HepG2 (cell line): ENCODE data around the gene DEPDC5. TPM values are rescaled to one million over a fixed set of nuclear protein-coding genes. Genes with fewer than 3 reads are reported as not detected.

Experiments
- FOXA3 ChIP-seq: IDR thresholded peaks from 2 replicates; pipeline ENCODE4 v1.6.1; 2016; ENCODE audit warnings: missing genetic modification reagents, missing compliant biosample characterization
- HES4 ChIP-seq: sonication (generic); formaldehyde crosslinking; IDR thresholded peaks from 2 replicates; pipeline ENCODE4 v1.9.0; 2021; ENCODE audit warnings: mild to moderate bottlenecking, missing genetic modification reagents, borderline replicate concordance
- KLF13 ChIP-seq: sonication (generic); formaldehyde crosslinking; IDR thresholded peaks from 2 replicates; pipeline ENCODE4 v1.4.0; 2020; ENCODE audit warnings: mild to moderate bottlenecking, missing genetic modification reagents
- MTA3 ChIP-seq: sonication (generic); formaldehyde crosslinking; IDR thresholded peaks from 2 replicates; pipeline ENCODE4 v1.4.0; 2020; ENCODE audit warnings: missing genetic modification reagents
- NFE2L1 ChIP-seq: sonication (generic); formaldehyde crosslinking; IDR thresholded peaks from 2 replicates; pipeline ENCODE4 v1.4.0; 2020; ENCODE audit warnings: missing genetic modification reagents, mild to moderate bottlenecking, borderline replicate concordance
- NR1H2 ChIP-seq: sonication (generic); formaldehyde crosslinking; IDR thresholded peaks from 2 replicates; pipeline ENCODE4 v1.8.1; 2022; ENCODE audit warnings: low read depth, missing genetic modification reagents, borderline replicate concordance
- SNAPC2 ChIP-seq: sonication (generic); formaldehyde crosslinking; IDR thresholded peaks from 2 replicates; pipeline ENCODE4 v1.8.1; 2022; ENCODE audit warnings: mild to moderate bottlenecking, missing genetic modification reagents
- YEATS4 ChIP-seq: sonication (generic); formaldehyde crosslinking; IDR thresholded peaks from 2 replicates; pipeline ENCODE4 v1.4.0; 2020; ENCODE audit warnings: missing genetic modification reagents, borderline replicate concordance
- YY1 ChIP-seq: IDR thresholded peaks from 2 replicates; pipeline ENCODE4 v1.6.1; 2011; ENCODE audit warnings: low read length, low read depth, moderate library complexity, mild to moderate bottlenecking; ENCODE audit not compliant: insufficient read depth, insufficient replicate concordance
- ZFP1 ChIP-seq: IDR thresholded peaks from 2 replicates; pipeline ENCODE4 v1.6.1; 2016
- ZFP36 ChIP-seq: fragments of 150-350 bp; IDR thresholded peaks from 2 replicates; pipeline ENCODE4 v1.6.1; 2018; ENCODE audit warnings: borderline replicate concordance, low read length, low read depth; ENCODE audit not compliant: partially characterized antibody
- ZNF326 ChIP-seq: sonication (generic); formaldehyde crosslinking; IDR thresholded peaks from 2 replicates; pipeline ENCODE4 v1.4.0; 2020; ENCODE audit warnings: missing genetic modification reagents, borderline replicate concordance
- ZNF468 ChIP-seq: sonication (generic); formaldehyde crosslinking; IDR thresholded peaks from 2 replicates; pipeline ENCODE4 v1.8.0; 2022; ENCODE audit warnings: mild to moderate bottlenecking, moderate library complexity, missing genetic modification reagents
- ZNF746 ChIP-seq: sonication (generic); formaldehyde crosslinking; IDR thresholded peaks from 2 replicates; pipeline ENCODE4 v1.8.0; 2022; ENCODE audit warnings: mild to moderate bottlenecking, missing genetic modification reagents
- polyA plus RNA-seq, 8 experiments: library from polyadenylated mRNA; depleted of rRNA in 3 of 8; stranded (reverse) in 7 of 8; unstranded in 1 of 8; fragments of >200 nt; fragmentation: Illumina TruSeq in 4 of 8; extraction: Trizol in 4 of 8; gene quantifications; 2 replicates each; pipeline versions ENCODE4 v1.2.1 to v1.2.3, GENCODE V29; 2011 to 2016; ENCODE audit warnings: low read depth in 4 of 8, missing spikeins in 1 of 8, mixed read lengths in 1 of 8; ENCODE audit not compliant: insufficient read depth in 1 of 8
- total RNA-seq, 5 experiments: library from RNA; depleted of rRNA; stranded (reverse); fragments of >200 nt; fragmentation: Illumina TruSeq; extraction: Trizol; gene quantifications; 2 replicates each; pipeline ENCODE4 v1.2.3, GENCODE V29; 2016; ENCODE audit warnings: low read depth in 1 of 5
- TF ChIP-seq, protein P1 (sequence below): sonication (generic); formaldehyde crosslinking; IDR thresholded peaks from 2 replicates; pipeline ENCODE4 v1.5.1; 2020; ENCODE audit warnings: mild to moderate bottlenecking, missing genetic modification reagents, moderate library complexity
- TF ChIP-seq, protein P2 (sequence below): sonication (generic); formaldehyde crosslinking; conservative IDR thresholded peaks from 2 replicates; pipeline ENCODE4 v1.4.0; 2020; ENCODE audit warnings: missing genetic modification reagents
- TF ChIP-seq, protein P3 (sequence below): sonication (generic); formaldehyde crosslinking; IDR thresholded peaks from 2 replicates; pipeline ENCODE4 v1.8.0; 2023; ENCODE audit warnings: mild to moderate bottlenecking, missing genetic modification reagents
- TF ChIP-seq, protein P4 (sequence below): sonication (generic); formaldehyde crosslinking; IDR thresholded peaks from 2 replicates; pipeline ENCODE4 v1.4.0; 2020; ENCODE audit warnings: missing genetic modification reagents
- TF ChIP-seq, protein P5 (sequence below): fragments of 450-650 bp; IDR thresholded peaks from 2 replicates; pipeline ENCODE4 v1.6.1; 2016

Gene DEPDC5
- total and polyA plus RNA-seq, 2 of the 13 experiments (the other 11 are each of a cell fraction or from before 2014, with no cell fraction given) = 9.8 to 12.4 TPM

DNA sequence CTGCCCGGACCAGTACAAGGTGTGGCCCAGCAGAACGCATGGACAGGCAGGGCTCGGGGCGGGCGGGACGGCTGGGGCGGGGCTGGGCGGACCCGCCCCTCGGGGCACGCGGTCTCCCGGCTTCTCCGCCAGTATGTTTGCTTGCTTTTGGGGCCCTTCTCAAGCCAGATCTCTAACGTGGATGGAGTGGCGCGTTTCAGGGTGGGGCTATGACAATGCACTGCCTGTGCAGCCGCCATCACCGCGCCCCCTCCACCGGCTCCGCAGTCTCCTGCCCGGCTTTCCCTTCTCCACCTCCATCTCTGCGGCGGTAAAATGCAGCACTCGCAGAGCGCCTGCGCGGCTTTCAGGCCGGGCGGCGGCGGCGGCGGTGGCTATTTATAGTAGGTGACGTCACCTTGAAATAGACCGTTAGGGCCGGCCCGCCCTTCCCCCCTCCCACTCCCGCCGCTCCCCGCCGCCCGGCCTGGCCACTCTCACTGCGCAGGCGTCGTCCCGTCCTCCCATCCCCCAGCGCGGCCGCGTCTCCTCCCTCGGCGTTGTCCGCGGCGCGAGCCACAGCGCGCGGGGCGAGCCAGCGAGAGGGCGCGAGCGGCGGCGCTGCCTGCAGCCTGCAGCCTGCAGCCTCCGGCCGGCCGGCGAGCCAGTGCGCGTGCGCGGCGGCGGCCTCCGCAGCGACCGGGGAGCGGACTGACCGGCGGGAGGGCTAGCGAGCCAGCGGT is 190.3 kb downstream of the DEPDC5 start, which contains the start of gene YWHAH (continued):
- TF ChIP-seq, protein P1, sequence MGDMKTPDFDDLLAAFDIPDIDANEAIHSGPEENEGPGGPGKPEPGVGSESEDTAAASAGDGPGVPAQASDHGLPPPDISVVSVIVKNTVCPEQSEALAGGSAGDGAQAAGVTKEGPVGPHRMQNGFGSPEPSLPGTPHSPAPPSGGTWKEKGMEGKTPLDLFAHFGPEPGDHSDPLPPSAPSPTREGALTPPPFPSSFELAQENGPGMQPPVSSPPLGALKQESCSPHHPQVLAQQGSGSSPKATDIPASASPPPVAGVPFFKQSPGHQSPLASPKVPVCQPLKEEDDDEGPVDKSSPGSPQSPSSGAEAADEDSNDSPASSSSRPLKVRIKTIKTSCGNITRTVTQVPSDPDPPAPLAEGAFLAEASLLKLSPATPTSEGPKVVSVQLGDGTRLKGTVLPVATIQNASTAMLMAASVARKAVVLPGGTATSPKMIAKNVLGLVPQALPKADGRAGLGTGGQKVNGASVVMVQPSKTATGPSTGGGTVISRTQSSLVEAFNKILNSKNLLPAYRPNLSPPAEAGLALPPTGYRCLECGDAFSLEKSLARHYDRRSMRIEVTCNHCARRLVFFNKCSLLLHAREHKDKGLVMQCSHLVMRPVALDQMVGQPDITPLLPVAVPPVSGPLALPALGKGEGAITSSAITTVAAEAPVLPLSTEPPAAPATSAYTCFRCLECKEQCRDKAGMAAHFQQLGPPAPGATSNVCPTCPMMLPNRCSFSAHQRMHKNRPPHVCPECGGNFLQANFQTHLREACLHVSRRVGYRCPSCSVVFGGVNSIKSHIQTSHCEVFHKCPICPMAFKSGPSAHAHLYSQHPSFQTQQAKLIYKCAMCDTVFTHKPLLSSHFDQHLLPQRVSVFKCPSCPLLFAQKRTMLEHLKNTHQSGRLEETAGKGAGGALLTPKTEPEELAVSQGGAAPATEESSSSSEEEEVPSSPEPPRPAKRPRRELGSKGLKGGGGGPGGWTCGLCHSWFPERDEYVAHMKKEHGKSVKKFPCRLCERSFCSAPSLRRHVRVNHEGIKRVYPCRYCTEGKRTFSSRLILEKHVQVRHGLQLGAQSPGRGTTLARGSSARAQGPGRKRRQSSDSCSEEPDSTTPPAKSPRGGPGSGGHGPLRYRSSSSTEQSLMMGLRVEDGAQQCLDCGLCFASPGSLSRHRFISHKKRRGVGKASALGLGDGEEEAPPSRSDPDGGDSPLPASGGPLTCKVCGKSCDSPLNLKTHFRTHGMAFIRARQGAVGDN = peak; percentile 85
- TF ChIP-seq SNAPC2 (CRISPR knock-in tag) = no peak
- TF ChIP-seq, protein P2, sequence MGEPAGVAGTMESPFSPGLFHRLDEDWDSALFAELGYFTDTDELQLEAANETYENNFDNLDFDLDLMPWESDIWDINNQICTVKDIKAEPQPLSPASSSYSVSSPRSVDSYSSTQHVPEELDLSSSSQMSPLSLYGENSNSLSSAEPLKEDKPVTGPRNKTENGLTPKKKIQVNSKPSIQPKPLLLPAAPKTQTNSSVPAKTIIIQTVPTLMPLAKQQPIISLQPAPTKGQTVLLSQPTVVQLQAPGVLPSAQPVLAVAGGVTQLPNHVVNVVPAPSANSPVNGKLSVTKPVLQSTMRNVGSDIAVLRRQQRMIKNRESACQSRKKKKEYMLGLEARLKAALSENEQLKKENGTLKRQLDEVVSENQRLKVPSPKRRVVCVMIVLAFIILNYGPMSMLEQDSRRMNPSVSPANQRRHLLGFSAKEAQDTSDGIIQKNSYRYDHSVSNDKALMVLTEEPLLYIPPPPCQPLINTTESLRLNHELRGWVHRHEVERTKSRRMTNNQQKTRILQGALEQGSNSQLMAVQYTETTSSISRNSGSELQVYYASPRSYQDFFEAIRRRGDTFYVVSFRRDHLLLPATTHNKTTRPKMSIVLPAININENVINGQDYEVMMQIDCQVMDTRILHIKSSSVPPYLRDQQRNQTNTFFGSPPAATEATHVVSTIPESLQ (CRISPR knock-in tag) = no peak
- TF ChIP-seq ZFP1 (CRISPR knock-in tag) = no peak
- no peak; the same call in 1 of the 2 replicates for TF ChIP-seq YEATS4 (CRISPR knock-in tag)
- TF ChIP-seq HES4 = no peak
- TF ChIP-seq, protein P3, sequence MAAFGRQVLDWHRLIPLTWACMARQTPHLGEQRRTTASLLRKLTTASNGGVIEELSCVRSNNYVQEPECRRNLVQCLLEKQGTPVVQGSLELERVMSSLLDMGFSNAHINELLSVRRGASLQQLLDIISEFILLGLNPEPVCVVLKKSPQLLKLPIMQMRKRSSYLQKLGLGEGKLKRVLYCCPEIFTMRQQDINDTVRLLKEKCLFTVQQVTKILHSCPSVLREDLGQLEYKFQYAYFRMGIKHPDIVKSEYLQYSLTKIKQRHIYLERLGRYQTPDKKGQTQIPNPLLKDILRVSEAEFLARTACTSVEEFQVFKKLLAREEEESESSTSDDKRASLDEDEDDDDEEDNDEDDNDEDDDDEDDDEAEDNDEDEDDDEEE (CRISPR knock-in tag) = no peak
- TF ChIP-seq ZNF746 = peak; percentile 65; the same call in 1 of the 2 replicates
- TF ChIP-seq ZFP36 = no peak
- TF ChIP-seq, protein P4, sequence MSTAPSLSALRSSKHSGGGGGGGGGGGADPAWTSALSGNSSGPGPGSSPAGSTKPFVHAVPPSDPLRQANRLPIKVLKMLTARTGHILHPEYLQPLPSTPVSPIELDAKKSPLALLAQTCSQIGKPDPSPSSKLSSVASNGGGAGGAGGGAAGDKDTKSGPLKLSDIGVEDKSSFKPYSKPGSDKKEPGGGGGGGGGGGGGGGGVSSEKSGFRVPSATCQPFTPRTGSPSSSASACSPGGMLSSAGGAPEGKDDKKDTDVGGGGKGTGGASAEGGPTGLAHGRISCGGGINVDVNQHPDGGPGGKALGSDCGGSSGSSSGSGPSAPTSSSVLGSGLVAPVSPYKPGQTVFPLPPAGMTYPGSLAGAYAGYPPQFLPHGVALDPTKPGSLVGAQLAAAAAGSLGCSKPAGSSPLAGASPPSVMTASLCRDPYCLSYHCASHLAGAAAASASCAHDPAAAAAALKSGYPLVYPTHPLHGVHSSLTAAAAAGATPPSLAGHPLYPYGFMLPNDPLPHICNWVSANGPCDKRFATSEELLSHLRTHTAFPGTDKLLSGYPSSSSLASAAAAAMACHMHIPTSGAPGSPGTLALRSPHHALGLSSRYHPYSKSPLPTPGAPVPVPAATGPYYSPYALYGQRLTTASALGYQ (CRISPR knock-in tag) = no peak
- TF ChIP-seq, protein P5, sequence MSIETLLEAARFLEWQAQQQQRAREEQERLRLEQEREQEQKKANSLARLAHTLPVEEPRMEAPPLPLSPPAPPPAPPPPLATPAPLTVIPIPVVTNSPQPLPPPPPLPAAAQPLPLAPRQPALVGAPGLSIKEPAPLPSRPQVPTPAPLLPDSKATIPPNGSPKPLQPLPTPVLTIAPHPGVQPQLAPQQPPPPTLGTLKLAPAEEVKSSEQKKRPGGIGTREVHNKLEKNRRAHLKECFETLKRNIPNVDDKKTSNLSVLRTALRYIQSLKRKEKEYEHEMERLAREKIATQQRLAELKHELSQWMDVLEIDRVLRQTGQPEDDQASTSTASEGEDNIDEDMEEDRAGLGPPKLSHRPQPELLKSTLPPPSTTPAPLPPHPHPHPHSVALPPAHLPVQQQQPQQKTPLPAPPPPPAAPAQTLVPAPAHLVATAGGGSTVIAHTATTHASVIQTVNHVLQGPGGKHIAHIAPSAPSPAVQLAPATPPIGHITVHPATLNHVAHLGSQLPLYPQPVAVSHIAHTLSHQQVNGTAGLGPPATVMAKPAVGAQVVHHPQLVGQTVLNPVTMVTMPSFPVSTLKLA = no peak
- no peak for TF ChIP-seq NR1H2 (CRISPR knock-in tag)
- TF ChIP-seq FOXA3 (CRISPR knock-in tag) = peak; percentile 4; the same call in 1 of the 2 replicates
- TF ChIP-seq KLF13 = no peak
- TF ChIP-seq MTA3 (CRISPR knock-in tag) = no peak
- TF ChIP-seq ZNF326 = no peak
- TF ChIP-seq YY1 = peak; percentile 51
- TF ChIP-seq ZNF468 (CRISPR knock-in tag) = no peak
- TF ChIP-seq NFE2L1 (CRISPR knock-in tag) = no peak
